Fibroblast of skin of right biceps (primary cell): Measurements from ENCODE around the gene SS18.

Experiments
- DNase-seq: peaks from one replicate; pipeline ENCODE4 v3.0.0-alpha.2; 2013

The SS18 gene

GRCh38 chr18:25992566-25992965 lies 97.8 kb downstream of the SS18 start:
- no peak for DNase-seq

GRCh38 chr18:25990473-25990872 lies 99.9 kb downstream of the SS18 start:
- no peak for DNase-seq

- no peak for DNase-seq
Measured at GRCh38 chr18:25985707-25986394, 104.6 kb downstream of the SS18 start.

GRCh38 chr18:25983730-25984129 lies 106.7 kb downstream of the SS18 start:
- no peak for DNase-seq

- no peak for DNase-seq
Measured at GRCh38 chr18:25982961-25983360, 107.5 kb downstream of the SS18 start.

- DNase-seq: no peak
Measured at GRCh38 chr18:25982153-25982552, 108.3 kb downstream of the SS18 start.

- DNase-seq: no peak
Measured at GRCh38 chr18:25979369-25980040, 110.9 kb downstream of the SS18 start.

GRCh38 chr18:25976554-25976953 lies 113.9 kb downstream of the SS18 start:
- DNase-seq: no peak

- DNase-seq: no peak
Measured at GRCh38 chr18:25974630-25975077, 115.8 kb downstream of the SS18 start.
